Hepatocyte (in vitro differentiated cells): Measurements from ENCODE around the gene CNOT6L. TPM values are rescaled to one million over a fixed set of nuclear protein-coding genes. Genes with fewer than 3 reads are reported as not detected.

Experiments
- DNase-seq: peaks from one replicate; pipeline ENCODE4 v3.0.0-alpha.2; 2016; ENCODE audit warnings: low spot score
- H2AFZ ChIP-seq: fragments of 200-600 bp; sonication (generic); 2 replicates; pipeline ENCODE4 v1.6.0; 2016; ENCODE audit warnings: antibody characterized with exemption, mild to moderate bottlenecking
- H3K27ac ChIP-seq: fragments of 200-600 bp; sonication (generic); 2 replicates; pipeline ENCODE4 v1.5.1; 2016; ENCODE audit warnings: mild to moderate bottlenecking
- H3K27me3 ChIP-seq: fragments of 200-600 bp; sonication (generic); 2 replicates; pipeline ENCODE4 v1.6.1; 2016
- H3K36me3 ChIP-seq: fragments of 200-600 bp; sonication (generic); replicated peaks from 2 replicates; pipeline ENCODE4 v1.5.1; 2016; ENCODE audit warnings: low read depth; ENCODE audit not compliant: insufficient read depth
- H3K4me1 ChIP-seq: fragments of 200-600 bp; sonication (generic); 2 replicates; pipeline ENCODE4 v1.5.1; 2016; ENCODE audit warnings: mild to moderate bottlenecking, moderate library complexity; ENCODE audit not compliant: insufficient read depth
- H3K4me2 ChIP-seq: fragments of 200-600 bp; sonication (generic); 2 replicates; pipeline ENCODE4 v1.6.0; 2016
- H3K4me3 ChIP-seq: fragments of 200-600 bp; sonication (generic); 2 replicates; pipeline ENCODE4 v1.5.1; 2016; ENCODE audit warnings: mild to moderate bottlenecking
- H3K79me2 ChIP-seq: fragments of 200-600 bp; sonication (generic); 2 replicates; pipeline ENCODE4 v1.6.0; 2017; ENCODE audit warnings: mild to moderate bottlenecking
- H3K9me2 ChIP-seq: fragments of 200-600 bp; sonication (generic); replicated peaks from 2 replicates; pipeline ENCODE4 v1.6.0; 2017; ENCODE audit warnings: mild to moderate bottlenecking; ENCODE audit not compliant: insufficient read depth
- H3K9me3 ChIP-seq: fragments of 200-600 bp; sonication (generic); 2 replicates; pipeline ENCODE4 v1.5.1; 2016; ENCODE audit warnings: low read depth, mild to moderate bottlenecking
- H4K20me1 ChIP-seq: fragments of 200-600 bp; sonication (generic); 2 replicates; pipeline ENCODE4 v1.6.0; 2016; ENCODE audit warnings: mild to moderate bottlenecking; ENCODE audit not compliant: insufficient read depth, poor library complexity, severe bottlenecking
- EZH2 ChIP-seq: fragments of 200-600 bp; sonication (generic); IDR thresholded peaks from 2 replicates; pipeline ENCODE4 v1.6.1; 2016; ENCODE audit warnings: antibody characterized with exemption, mild to moderate bottlenecking, borderline replicate concordance
- EZH2phosphoT487 ChIP-seq: fragments of 200-600 bp; sonication (generic); IDR thresholded peaks from one replicate; pipeline ENCODE4 v1.6.1; 2018; ENCODE audit warnings: antibody characterized with exemption, mild to moderate bottlenecking, low read depth, moderate library complexity; ENCODE audit not compliant: unreplicated experiment, severe bottlenecking
- WGBS: methylation state at CpG from one replicate; pipeline ENCODE4 v1.1.6; 2016; ENCODE audit warnings: low lambda C conversion rate; ENCODE audit errors: missing lambda C conversion rate; 5-methylcytosine and 5-hydroxymethylcytosine counted together
- polyA plus RNA-seq: library from polyadenylated mRNA; unstranded; fragments of >200 nt; fragmentation: Nextera tagmentation; extraction: Ambion mirVana; gene quantifications from 2 replicates; pipeline ENCODE4 v1.2.1, GENCODE V29; 2016
- total RNA-seq: library from RNA; depleted of rRNA; stranded (reverse); fragments of >200 nt; gene quantifications from 2 replicates; pipeline ENCODE4 v1.2.3, GENCODE V29; 2014
- TF ChIP-seq, protein P1 (sequence below): fragments of 200-600 bp; sonication (generic); IDR thresholded peaks from 2 replicates; pipeline ENCODE4 v1.5.1; 2016; ENCODE audit warnings: antibody characterized with exemption, mild to moderate bottlenecking; ENCODE audit not compliant: poor library complexity

Gene CNOT6L
- total and polyA plus RNA-seq, 2 experiments from 2014 or later = 7.7 to 20.4 TPM

- no peak overlapping the region for H3K4me2 ChIP-seq
- H3K4me3 ChIP-seq = no peak overlapping the region
- H3K27me3 ChIP-seq = no peaks in the 10 kb centered on the region
- H3K4me1 ChIP-seq = no peaks in the 10 kb centered on the region
- no peaks in the 10 kb centered on the region for H3K9me2 ChIP-seq
- H3K79me2 ChIP-seq = peaks cover 7% of the 10 kb centered on the region
- H3K36me3 ChIP-seq = no peaks in the 10 kb centered on the region
- TF ChIP-seq EZH2phosphoT487 = no peak
- H2AFZ ChIP-seq = no peak overlapping the region
- no peaks in the 10 kb centered on the region for H3K9me3 ChIP-seq
- no peak overlapping the region for H3K27ac ChIP-seq
- no peak for DNase-seq
- no peaks in the 10 kb centered on the region for H4K20me1 ChIP-seq
- 98% methylated on average over 2 of the region's 2 CpGs for WGBS
These were observed 67.4 kb downstream of the CNOT6L start for GRCh38 chr4:77751764-77752163.

- Histone ChIP-seq H4K20me1 (no peaks in the 10 kb centered on the region), H3K9me2 (no peaks in the 10 kb centered on the region), H3K9me3 (no peaks in the 10 kb centered on the region), H3K4me2 (no peak overlapping the region), H3K36me3 (no peaks in the 10 kb centered on the region), H3K27me3 (no peaks in the 10 kb centered on the region), H3K4me3 (no peak overlapping the region), H3K4me1 (no peaks in the 10 kb centered on the region), H2AFZ (no peak overlapping the region), H3K27ac (no peak overlapping the region), H3K79me2 (no peaks in the 10 kb centered on the region)
- 95% methylated on average over 2 of the region's 2 CpGs for WGBS
- DNase-seq = no peak
- TF ChIP-seq, protein P1, sequence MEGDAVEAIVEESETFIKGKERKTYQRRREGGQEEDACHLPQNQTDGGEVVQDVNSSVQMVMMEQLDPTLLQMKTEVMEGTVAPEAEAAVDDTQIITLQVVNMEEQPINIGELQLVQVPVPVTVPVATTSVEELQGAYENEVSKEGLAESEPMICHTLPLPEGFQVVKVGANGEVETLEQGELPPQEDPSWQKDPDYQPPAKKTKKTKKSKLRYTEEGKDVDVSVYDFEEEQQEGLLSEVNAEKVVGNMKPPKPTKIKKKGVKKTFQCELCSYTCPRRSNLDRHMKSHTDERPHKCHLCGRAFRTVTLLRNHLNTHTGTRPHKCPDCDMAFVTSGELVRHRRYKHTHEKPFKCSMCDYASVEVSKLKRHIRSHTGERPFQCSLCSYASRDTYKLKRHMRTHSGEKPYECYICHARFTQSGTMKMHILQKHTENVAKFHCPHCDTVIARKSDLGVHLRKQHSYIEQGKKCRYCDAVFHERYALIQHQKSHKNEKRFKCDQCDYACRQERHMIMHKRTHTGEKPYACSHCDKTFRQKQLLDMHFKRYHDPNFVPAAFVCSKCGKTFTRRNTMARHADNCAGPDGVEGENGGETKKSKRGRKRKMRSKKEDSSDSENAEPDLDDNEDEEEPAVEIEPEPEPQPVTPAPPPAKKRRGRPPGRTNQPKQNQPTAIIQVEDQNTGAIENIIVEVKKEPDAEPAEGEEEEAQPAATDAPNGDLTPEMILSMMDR = no peak
- no peak for TF ChIP-seq EZH2
These were observed 73.4 kb downstream of the CNOT6L start for GRCh38 chr4:77745792-77746191.

DNA sequence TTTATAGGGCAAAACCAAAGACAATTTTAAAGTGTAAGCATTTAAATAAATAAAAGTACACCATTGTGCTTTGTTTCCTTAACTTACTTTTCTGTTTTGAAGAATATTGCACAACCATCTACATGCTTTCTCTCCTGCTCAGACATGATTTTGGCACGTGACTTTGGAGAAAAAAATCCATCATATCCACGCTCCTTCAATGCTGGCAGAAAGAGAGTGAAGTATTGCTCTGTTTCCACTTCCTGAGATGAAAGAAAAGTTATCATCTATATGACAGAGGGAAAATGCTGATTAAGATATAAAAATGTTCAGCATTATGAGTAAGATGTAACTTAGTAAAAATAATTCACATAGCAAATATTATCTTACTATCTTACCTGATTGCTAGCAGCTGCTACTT lies 77.1 kb downstream of the CNOT6L start:
- Histone ChIP-seq H2AFZ (no peak overlapping the region), H3K4me1 (no peaks in the 10 kb centered on the region), H3K9me2 (no peaks in the 10 kb centered on the region), H3K27me3 (no peaks in the 10 kb centered on the region), H3K4me3 (no peak overlapping the region), H3K36me3 (no peaks in the 10 kb centered on the region), H3K9me3 (no peaks in the 10 kb centered on the region), H4K20me1 (no peaks in the 10 kb centered on the region), H3K4me2 (no peak overlapping the region), H3K79me2 (no peaks in the 10 kb centered on the region), H3K27ac (no peak overlapping the region)
- no peak for DNase-seq
- WGBS = 85% methylated on average over 2 of the region's 2 CpGs
- TF ChIP-seq EZH2phosphoT487 (no peak), EZH2 (no peak)
- TF ChIP-seq, protein P1 = no peak

DNA sequence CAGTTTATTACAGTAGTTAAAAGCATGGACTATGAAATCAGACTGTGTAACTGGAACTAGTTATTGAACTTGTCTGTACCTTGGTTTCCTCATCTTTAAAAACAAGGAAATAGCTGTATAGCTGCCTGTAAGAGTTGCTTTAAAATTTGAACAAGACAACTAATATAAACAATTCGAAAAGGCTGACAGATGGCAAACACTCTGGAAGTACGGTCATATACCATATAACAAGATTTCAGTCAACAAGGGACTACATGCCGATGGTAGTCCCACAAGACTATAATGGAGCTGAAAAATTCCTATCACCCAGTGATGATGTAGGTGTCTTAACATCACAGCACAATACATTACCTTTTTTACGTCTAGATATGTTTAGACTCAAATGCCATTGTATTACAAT lies 78.7 kb downstream of the CNOT6L start:
- H3K27ac ChIP-seq = no peak overlapping the region
- H3K79me2 ChIP-seq = no peaks in the 10 kb centered on the region
- no peaks in the 10 kb centered on the region for H3K27me3 ChIP-seq
- no peaks in the 10 kb centered on the region for H3K9me2 ChIP-seq
- no peaks in the 10 kb centered on the region for H3K36me3 ChIP-seq
- H4K20me1 ChIP-seq = no peaks in the 10 kb centered on the region
- no peaks in the 10 kb centered on the region for H3K9me3 ChIP-seq
- 86% methylated on average over 4 of the region's 4 CpGs for WGBS
- H3K4me1 ChIP-seq = no peaks in the 10 kb centered on the region
- no peak overlapping the region for H3K4me3 ChIP-seq
- DNase-seq = no peak
- TF ChIP-seq, protein P1 = no peak
- no peak for TF ChIP-seq EZH2phosphoT487
- H2AFZ ChIP-seq = no peak overlapping the region
- no peak overlapping the region for H3K4me2 ChIP-seq
